ENCODE data around the gene COBLL1. TPM values are rescaled to one million over a fixed set of nuclear protein-coding genes. Genes with fewer than 3 reads are reported as not detected.
A peak's percentile ranks its signal among the peaks of the same experiment; 100 is the strongest.

COBLL1 gene
- total RNA-seq, 2 donors from 2014 or later: 14.9 to 21.1 TPM

GRCh38 chr2:164786787-164787186, 54.8 kb downstream of the COBLL1 start:
- TF ChIP-seq CTCF (IDR thresholded peaks at IDR 0.05): no peak
- H3K9me3 ChIP-seq: no peaks in the 10 kb centered on the region
- H3K36me3 ChIP-seq: no peaks in the 10 kb centered on the region
- DNase-seq (ENCODE audit: low spot score): no peak
- H3K27ac ChIP-seq: no peak overlapping the region
- H3K27me3 ChIP-seq: no peaks in the 10 kb centered on the region
- peaks cover 0 to 37% of the 10 kb centered on the region in 2 donors for H3K4me1 ChIP-seq
- no peak overlapping the region for H3K4me3 ChIP-seq

GRCh38 chr2:164785457-164785856, 56.2 kb downstream of the COBLL1 start:
- Histone ChIP-seq H3K4me3 (no peak overlapping the region), H3K27ac (peak overlapping the region; percentile 74 to 75), H3K36me3 (no peaks in the 10 kb centered on the region), H3K27me3 (no peaks in the 10 kb centered on the region), H3K9me3 (no peaks in the 10 kb centered on the region), H3K4me1 (peaks cover 0 to 50% of the 10 kb centered on the region in 2 donors)
- TF ChIP-seq CTCF (IDR thresholded peaks at IDR 0.05): no peak
- DNase-seq (ENCODE audit: low spot score): no peak

GRCh38 chr2:164784376-164784775, 57.2 kb downstream of the COBLL1 start:
- peaks cover 0 to 58% of the 10 kb centered on the region in 2 donors for H3K4me1 ChIP-seq
- no peak for TF ChIP-seq CTCF (IDR thresholded peaks at IDR 0.05)
- no peak for DNase-seq (ENCODE audit: low spot score)

GRCh38 chr2:164782323-164782722, 59.3 kb downstream of the COBLL1 start:
- H3K4me1 ChIP-seq: peaks cover 0 to 77% of the 10 kb centered on the region in 2 donors
- no peaks in the 10 kb centered on the region for H3K9me3 ChIP-seq
- H3K4me3 ChIP-seq: no peak overlapping the region
- peak overlapping the region; percentile 61 to 74 for H3K27ac ChIP-seq
- DNase-seq (ENCODE audit: low spot score): no peak
- H3K36me3 ChIP-seq: no peaks in the 10 kb centered on the region
- no peaks in the 10 kb centered on the region for H3K27me3 ChIP-seq
- TF ChIP-seq CTCF (IDR thresholded peaks at IDR 0.05): no peak

More at GRCh38 chr2:164784376-164784775, 57.2 kb downstream of the COBLL1 start:
- peak overlapping the region; percentile 74 to 75 for H3K27ac ChIP-seq
- no peak overlapping the region for H3K4me3 ChIP-seq
- no peaks in the 10 kb centered on the region for H3K27me3 ChIP-seq
- no peaks in the 10 kb centered on the region for H3K9me3 ChIP-seq
- no peaks in the 10 kb centered on the region for H3K36me3 ChIP-seq

GRCh38 chr2:164781394-164781793, 60.2 kb downstream of the COBLL1 start:
- Histone ChIP-seq H3K4me3 (no peak overlapping the region), H3K4me1 (peaks cover 0 to 77% of the 10 kb centered on the region in 2 donors)
- no peak for TF ChIP-seq CTCF (IDR thresholded peaks at IDR 0.05)

GRCh38 chr2:164780611-164781178, 60.9 kb downstream of the COBLL1 start:
- H3K27me3 ChIP-seq: no peaks in the 10 kb centered on the region
- DNase-seq (ENCODE audit: low spot score): no peak
- H3K4me3 ChIP-seq: no peak overlapping the region
- H3K36me3 ChIP-seq: no peaks in the 10 kb centered on the region
- no peak for TF ChIP-seq CTCF (IDR thresholded peaks at IDR 0.05)
- H3K27ac ChIP-seq: peak overlapping the region; percentile 61 to 74
- H3K4me1 ChIP-seq: peaks cover 0 to 70% of the 10 kb centered on the region in 2 donors
- H3K9me3 ChIP-seq: no peaks in the 10 kb centered on the region

More at GRCh38 chr2:164781394-164781793, 60.2 kb downstream of the COBLL1 start:
- Histone ChIP-seq H3K27ac (peak overlapping the region; percentile 61 to 74), H3K27me3 (no peaks in the 10 kb centered on the region), H3K9me3 (no peaks in the 10 kb centered on the region), H3K36me3 (no peaks in the 10 kb centered on the region)
- DNase-seq (ENCODE audit: low spot score): no peak

Measured in right atrium auricular region (tissue), 2 donors.